Heart left ventricle (tissue), 13 donors: ENCODE data around the gene HS3ST2.

Source experiments
- POLR2A ChIP-seq, 2 donors: fragments of 450-650 bp; IDR thresholded peaks; one replicate each; pipeline ENCODE4 v1.6.1; 2017; ENCODE audit warnings: antibody characterized with exemption in 2 of 2, mild to moderate bottlenecking in 2 of 2, moderate library complexity in 2 of 2
- TF ChIP-seq, protein P1 (sequence below), 12 donors: fragments of 200-600 bp; sonication (generic) in 4 of 12; IDR thresholded peaks; one replicate each; pipeline versions ENCODE4 v1.5.0 to v1.8.0; 2018 to 2022; ENCODE audit warnings: antibody characterized with exemption in 12 of 12, mild to moderate bottlenecking in 5 of 12
- donor health status: ischemic (EF 13 %, LVEDD 7.1; RV severe dilation, severe dysfunction).
- donor health status: DM: no; HTN: yes; CAD: no.
- donor health status: DM: no; HTN: no; CAD: no.
- donor health status: ischemic (EF 25% LVEDD 6.9; RV normal size, moderate dysfunction).
- donor health status: ischemic (EF 25% LVEDD 5.7; RV mildly dilated, moderate dysfunction).
- donor health status: ischemic (EF 35%, LVEDD 5.7; RV mildly dilated, moderate dysfunction).
- donor health status: nonischemic (EF 11% LVEDD 7.7; RV severe dilation, severe dysfunction).
- donor health status: DM: yes; HTN: yes; CAD: no.
- donor health status: PGD.
- donor health status: ischemic (EF 29% LVEDD 5.4; RV normal size, mild dysfunction).
- donor health status: nonischemic (EF 23%, LVEDD 6.1; RV moderate dilation, normal function).

DNA sequence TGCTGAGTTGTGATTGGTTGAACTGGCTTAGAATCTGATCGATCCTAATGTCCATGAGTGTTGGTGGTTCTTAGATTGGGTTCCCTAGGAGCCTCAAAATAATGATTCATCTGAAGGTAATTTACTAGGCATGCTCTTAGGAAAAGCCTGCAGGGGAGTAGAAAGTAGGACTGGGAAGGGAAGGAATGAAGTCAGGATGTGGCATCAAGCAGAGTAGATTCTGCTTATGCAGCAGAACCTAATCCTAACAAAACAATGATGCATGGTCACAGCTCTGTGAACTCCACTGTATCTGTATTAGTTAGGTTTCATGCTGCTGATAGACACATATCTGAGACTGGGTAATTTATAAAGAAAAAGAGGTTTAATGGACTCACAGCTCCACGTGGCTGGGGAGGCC, 132.5 kb downstream of the HS3ST2 start:
- no peak for TF ChIP-seq POLR2A (IDR thresholded peaks at IDR 0.05)
- TF ChIP-seq, protein P1, sequence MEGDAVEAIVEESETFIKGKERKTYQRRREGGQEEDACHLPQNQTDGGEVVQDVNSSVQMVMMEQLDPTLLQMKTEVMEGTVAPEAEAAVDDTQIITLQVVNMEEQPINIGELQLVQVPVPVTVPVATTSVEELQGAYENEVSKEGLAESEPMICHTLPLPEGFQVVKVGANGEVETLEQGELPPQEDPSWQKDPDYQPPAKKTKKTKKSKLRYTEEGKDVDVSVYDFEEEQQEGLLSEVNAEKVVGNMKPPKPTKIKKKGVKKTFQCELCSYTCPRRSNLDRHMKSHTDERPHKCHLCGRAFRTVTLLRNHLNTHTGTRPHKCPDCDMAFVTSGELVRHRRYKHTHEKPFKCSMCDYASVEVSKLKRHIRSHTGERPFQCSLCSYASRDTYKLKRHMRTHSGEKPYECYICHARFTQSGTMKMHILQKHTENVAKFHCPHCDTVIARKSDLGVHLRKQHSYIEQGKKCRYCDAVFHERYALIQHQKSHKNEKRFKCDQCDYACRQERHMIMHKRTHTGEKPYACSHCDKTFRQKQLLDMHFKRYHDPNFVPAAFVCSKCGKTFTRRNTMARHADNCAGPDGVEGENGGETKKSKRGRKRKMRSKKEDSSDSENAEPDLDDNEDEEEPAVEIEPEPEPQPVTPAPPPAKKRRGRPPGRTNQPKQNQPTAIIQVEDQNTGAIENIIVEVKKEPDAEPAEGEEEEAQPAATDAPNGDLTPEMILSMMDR (IDR thresholded peaks at IDR 0.05) = no peak
